Hematopoietic multipotent progenitor cell treated with erythropoietin and hydrocortisone succinate and interleukin-3 and kit ligand, for 8 days (in vitro differentiated cells): ENCODE data around the gene ZNF618.
A peak's percentile ranks its signal among the peaks of the same experiment; 100 is the strongest.

Source experiments
- DNase-seq: peaks from one replicate; pipeline ENCODE4 v3.0.0-alpha.2; 2015

ZNF618 gene

GRCh38 chr9:114088571-114089170 is 212.6 kb downstream of the ZNF618 start:
- no peak for DNase-seq

DNA sequence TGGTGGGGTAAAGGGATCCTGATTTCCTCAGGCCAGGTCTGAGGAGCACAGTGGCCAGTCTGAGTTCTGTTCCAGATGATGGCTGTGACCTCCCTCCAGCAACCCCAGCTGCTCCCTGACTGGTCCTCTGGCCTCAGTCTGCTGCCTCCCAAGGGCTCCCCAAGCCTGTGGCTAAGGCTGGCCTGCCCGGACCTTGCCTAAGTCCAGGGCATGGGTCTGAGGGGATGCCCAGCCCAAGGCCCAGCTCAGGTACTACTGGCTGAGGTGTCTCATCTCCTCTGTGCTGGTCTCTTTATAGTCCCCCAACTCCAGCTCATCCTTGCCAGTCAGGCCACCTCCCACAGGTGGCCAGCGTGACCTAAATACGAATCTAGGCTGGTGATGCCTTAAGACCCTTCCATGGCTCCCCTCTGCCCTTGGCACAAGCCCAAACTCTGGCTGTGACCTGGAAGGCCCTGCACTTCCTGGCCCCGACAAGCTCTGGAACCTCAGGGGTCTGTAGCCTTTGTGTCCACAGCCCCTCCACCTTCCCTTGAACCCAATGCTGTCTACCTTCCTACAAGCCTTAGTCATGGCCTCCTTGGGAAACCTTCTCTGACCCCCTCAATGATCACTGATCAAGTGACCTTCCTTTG is 213.2 kb downstream of the ZNF618 start:
- no peak for DNase-seq

DNA sequence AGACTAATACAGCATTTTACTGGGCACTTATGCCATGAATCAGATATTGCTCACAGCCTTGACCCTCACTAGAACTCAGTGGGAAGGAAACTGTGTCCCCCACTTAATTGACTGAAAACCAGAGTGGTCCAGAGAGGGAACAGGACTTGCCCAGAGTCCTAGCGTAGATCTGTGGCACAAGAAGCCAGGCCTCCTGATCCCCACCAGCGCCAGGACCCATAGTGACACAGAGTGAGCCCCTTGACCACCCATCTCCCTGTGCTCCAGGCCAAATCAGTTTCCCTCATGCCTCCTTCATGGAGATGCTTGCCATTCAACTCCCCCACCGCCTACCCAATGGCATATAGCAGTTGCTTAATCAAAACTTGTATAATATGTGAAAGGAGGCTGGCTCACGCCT is 214.7 kb downstream of the ZNF618 start:
- DNase-seq = no peak

DNA sequence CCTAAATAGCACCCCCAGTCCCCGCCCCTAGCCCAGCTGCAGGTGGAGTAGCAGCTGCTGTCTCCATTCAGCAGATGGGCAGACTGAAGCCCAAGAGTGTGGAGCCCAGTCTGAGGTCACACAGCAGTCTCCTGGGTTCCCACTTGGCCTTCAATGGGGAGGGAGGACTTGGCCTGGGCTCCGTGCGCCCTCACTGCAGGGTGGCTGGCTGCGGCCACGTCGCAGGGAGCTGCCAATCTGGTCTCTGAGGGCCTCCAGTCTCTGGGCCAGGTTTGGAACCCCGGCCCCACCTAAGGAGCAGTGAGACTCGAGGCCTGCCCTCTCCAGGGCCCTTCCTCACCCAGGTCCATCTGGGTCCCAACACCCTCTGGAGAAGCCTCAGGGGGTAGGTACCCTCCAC is 215.6 kb downstream of the ZNF618 start:
- no peak for DNase-seq

DNA sequence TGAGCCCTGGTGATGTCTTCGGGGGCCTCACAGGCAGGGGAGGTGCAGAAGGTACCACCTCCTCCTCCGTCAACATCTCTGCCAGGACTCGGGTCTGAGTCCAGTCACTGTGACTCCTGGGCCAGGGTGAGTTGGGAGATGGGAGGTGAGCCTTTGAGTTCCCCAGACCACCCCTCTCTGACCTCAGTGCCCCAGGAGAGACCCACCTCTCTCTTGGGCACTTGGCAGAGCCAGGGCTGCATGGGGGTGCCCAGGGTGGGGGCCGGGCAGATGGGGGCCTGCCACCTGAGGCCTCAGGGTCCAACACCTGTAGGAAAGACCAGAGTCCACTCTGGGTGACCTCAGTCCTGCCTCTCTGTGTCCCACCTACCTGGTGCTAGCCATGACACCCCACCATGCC is 216.2 kb downstream of the ZNF618 start:
- DNase-seq = no peak

DNA sequence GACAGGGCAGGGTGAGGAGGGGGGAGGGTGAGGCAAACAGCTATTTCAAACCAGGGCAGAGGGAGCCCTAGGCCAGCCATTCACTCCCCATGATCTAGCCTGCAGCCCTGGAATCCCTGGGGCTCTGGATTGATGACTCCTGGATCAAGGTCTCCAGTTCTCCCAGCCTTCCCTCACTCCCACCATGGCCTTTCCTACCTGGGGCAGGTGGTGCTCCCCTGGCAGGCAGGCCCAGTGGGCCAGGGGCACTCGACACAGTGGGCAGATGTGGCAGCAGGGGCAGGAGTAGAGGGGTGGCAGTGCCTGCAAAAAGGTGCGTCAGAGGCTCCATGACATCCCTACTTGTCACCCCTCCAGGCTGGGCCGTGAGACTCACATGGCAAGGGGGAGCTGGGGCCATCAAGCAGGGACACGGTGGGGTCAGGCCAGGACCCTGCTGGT is 216.9 kb downstream of the ZNF618 start:
- DNase-seq = no peak

DNA sequence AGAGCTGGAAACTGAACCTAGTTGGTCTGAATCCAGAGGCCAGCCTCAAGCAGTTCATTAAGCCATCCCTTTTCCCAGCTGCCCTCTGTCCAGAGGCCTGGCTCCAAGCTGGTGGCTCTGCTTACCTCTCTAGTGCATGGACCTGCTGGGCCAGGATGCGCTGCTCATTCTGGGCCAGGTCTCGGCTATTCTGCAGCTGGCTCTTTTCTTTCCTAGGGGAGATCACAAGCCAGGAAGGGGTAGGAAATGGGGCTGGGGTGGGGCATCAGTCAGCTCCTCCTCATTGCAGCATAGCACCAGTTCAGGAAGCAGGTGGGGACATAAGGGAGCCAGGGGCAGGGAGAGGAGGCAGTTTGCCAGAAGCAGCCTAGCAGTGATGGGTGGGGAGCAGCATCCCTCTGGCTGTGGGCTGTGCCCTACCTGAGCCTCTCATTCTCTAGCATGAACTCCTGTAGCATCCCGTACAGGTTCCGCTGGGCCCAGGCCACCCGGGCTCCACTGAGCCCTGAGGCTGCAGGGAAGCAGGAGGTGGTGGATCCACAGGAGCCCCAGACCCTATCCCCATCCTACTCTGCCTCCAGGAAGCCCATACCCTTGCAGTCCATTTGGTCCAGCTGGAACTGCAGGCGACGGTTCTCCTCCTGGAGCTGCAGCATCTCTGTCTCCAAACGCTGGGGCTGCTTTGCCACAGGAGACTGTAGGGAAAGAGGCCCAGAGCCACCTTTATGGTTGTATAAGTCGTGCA is 217.8 kb downstream of the ZNF618 start:
- no peak for DNase-seq

DNA sequence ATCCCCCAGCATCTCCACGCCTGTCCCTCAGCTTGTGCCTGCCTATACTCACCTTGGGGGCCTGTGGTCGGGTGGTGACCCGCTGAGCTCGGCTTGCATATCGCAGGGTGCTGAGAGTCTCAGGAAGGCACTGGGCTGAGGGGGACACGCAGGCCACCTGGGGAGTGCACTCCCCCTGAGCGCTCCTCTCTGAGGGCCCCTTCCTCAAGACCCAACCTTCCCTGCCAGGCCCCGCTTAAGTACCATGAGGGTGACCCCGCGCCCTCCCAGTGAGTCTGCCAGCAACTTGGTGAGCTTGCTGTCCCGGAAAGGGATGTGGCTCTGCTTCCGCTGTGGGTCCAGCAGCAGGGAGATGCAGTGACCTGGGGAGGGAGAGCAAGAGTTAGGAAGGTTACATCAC is 218.9 kb downstream of the ZNF618 start:
- no peak for DNase-seq

GRCh38 chr9:114096041-114096511 is 220.0 kb downstream of the ZNF618 start:
- no peak for DNase-seq

- DNase-seq = no peak
These were observed 220.9 kb downstream of the ZNF618 start for GRCh38 chr9:114096866-114097612.

GRCh38 chr9:114097613-114098020 is 221.5 kb downstream of the ZNF618 start:
- peak; percentile 34 for DNase-seq

DNA sequence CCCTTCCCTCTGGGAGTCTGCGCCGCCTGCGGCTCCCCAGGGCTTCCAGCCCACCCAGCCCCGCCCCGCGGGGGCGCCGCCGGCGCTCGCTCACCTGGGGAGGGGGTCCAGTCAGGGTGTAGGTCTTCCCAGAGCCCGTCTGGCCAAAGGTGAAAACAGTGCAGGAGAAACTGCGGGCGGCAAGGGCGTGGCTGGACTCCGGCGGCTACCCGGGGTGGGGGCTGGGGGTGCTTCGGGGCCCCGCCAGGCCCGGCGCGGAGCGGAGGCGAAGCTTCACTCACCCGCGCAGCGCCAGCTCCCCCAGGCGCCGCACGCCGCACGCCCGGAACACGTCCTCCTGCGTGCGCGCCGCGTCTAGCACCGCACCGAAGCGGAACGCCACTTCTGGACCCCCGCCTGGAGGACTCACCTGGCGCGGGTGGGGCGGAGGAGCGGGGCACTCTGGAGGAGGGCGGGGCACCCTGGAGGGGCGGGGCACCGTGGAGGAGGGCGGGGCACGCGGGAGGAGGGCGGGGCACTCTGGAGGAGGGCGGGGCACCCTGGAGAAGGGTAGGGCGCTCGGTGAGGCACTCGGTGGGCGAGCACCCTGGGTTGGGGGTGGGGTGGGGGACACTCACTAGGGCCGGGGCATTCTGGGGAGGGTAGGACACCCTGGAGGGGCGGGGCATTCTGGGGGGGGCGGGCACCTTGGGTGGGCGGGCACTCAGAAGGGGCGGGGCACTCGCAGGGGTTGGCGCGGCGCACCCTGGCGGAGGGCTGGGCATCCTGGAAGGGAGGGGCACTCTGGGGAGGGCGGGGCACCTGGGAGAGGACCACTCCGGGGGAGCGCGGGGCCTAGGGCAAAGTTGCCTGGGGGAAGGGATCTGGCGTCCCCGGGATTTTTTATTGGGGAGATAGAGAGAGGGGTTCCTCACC is 222.2 kb downstream of the ZNF618 start:
- DNase-seq = peak; percentile 16

- no peak for DNase-seq
These were observed 223.0 kb downstream of the ZNF618 start, which contains the start of gene KIF12 for GRCh38 chr9:114098936-114099668. KIF12 (minus strand) TSS chr9:114099292; CDS start chr9:114099276, 16 bp downstream.

- DNase-seq = no peak
These were observed 223.7 kb downstream of the ZNF618 start for GRCh38 chr9:114099669-114100270.

GRCh38 chr9:114100536-114100935 is 224.4 kb downstream of the ZNF618 start:
- no peak for DNase-seq

DNA sequence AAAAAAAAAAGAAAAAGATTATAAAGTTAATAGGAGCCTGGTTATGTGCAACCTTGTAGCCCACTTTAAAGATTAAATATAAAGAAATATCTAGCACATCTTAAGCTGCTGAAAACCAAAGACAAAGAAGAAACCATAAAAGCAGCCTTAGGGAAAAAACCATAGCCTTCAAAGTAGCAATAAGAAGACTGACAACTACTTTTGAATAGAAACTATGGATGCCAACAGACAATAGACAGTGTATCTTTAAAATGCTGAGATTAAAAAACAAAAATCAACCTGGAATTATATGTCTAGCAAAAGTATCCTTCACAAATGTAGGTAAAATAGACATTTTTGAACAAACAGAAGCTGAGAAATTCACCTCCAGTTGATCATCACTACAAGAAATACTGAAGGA is 226.4 kb downstream of the ZNF618 start:
- DNase-seq = no peak

DNA sequence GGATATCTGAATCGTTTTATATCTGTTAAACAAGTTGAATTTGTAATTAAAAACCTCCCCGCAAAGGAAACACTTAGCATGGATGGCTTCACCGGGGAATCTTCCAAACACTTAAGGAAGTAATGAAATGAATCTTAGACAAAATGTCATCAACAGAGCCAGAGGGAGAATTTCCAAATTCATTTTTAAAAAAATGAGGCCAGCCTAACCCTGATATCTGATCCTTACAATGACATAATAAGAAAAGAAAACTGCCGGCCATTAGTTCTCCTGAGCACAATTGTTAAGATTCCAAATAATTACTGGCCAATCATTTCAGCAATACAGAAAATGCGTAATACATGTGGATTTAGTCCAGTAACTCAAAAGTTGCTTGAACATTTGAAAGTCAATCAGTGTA is 229.1 kb downstream of the ZNF618 start:
- DNase-seq = no peak
